ENCODE measurements around the gene ZKSCAN5.

- TF ChIP-seq POLR2A (IDR thresholded peaks at IDR 0.05; ENCODE audit: low read depth) (no peak), CTCF (IDR thresholded peaks at IDR 0.05) (peak in 1 of 3 experiments; percentile 35), POLR2AphosphoS5 (IDR thresholded peaks at IDR 0.05) (no peak), EP300 (IDR thresholded peaks at IDR 0.05) (no peak)
These were observed 75.7 kb downstream of the ZKSCAN5 start for GRCh38 chr7:99579956-99580777.

Measured in esophagus muscularis mucosa (tissue), 4 donors.